SK-N-DZ (cell line): ENCODE results near the gene AKAP6.

Experiments
- DNase-seq: peaks from one replicate; pipeline ENCODE4 v3.0.0-alpha.2; 2015; ENCODE audit warnings: low spot score

The AKAP6 gene

DNA sequence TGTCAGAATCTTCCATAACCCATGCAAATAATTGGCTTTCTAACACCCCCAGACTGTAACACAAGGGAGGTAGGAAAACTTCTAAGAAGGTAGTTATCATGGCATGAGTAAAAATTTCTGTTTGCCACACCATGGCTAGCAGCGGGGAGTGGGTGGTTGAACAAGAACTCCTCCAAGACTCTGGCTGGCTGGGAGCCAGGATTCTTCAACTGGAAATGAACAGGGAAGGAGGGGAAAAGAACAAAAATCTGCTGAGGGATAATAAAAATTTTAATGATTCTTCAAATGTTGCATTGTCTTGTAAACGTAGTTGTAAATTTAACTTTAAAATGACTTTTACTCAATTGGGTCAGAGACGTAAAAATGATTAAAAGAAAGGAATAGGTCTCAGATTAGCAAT, 78.9 kb downstream of the AKAP6 start:
- DNase-seq: no peak

DNA sequence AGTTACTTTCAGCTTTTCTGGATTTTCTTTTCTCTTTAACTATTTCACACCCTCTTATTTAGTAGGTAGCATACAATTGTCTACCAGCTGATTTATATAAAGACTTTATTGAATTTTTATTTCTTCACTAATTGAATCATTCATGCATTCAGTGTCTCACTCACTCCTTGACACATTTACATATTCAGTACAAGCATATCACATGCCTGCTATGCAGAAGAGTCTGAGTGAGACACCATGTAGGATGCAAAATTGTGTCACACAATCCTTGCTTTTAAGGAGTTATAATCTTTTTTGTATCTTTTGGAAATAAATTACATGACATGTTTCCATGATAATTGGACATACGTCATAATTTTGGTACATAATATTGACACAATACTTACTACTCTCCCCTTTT, 83.0 kb downstream of the AKAP6 start:
- no peak for DNase-seq

DNA sequence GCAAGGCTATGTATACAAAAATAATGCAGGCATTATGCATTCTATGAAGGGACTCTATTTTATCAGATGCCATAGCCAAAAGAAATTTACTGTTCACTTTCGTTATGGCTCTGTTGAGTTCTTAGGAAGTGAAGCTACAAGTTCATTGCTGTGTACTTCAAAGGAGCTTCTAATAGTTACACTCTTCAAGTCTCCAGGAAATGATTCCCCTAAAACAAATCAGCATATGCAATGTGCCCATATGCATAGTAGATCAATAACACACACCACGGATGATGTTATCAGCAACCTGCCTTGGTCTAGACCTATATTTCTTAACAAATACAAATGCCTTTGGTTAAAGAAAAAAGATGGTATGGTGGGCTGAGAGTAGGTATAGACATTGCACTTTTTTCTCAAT, 83.4 kb downstream of the AKAP6 start:
- DNase-seq: no peak

DNA sequence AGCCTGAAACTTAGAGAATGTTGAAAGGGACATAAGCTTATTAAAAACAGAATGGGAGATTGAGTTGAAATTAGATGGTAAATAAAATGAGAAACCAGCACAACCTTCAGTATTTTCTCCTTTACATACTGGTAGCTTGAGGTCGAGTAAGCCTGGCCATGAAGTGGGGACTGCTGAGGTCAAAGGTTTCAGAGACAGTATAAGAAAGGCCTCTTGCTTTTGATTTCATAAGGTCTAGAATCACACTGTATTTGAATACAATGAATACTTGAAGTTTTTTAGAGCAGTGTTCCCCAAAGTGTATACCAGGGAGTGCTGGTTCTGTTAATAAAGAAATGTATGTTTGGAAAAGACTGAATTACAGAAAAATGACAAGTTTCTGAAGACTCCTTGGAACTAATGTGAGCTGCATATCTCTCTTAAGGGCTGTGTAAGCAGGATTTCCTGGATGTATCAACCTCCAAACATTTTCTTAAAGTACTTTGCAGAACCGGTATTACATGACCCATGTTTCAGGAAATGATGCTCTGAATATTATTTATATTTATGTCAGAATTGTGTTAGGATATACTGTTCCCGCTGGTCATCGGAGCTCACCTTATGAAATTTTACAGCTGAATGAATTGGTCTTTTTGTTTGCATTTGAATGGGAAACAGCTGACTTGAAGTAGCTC, 85.0 kb downstream of the AKAP6 start:
- DNase-seq: no peak

DNA sequence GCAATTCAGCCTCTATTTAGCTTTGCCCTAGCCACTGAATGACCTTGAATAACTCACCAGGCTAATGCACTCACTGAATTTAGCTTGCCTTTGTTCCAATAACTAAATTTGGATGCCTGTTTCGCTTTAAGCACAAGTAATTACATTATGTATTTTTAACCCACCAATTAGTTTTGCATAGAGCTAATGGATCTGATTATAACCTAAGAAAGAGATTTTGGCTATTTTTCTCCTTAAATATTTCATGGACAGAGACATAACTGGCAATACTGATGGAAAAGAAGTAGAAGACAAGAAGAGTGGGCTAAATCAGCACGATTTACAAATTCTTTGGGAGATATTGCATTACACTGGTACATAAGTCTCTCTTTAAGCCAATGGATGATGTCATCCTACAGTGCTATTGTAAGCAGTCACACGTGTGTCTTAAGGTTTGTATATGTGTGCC, 85.7 kb downstream of the AKAP6 start:
- DNase-seq: peak; percentile 29

DNA sequence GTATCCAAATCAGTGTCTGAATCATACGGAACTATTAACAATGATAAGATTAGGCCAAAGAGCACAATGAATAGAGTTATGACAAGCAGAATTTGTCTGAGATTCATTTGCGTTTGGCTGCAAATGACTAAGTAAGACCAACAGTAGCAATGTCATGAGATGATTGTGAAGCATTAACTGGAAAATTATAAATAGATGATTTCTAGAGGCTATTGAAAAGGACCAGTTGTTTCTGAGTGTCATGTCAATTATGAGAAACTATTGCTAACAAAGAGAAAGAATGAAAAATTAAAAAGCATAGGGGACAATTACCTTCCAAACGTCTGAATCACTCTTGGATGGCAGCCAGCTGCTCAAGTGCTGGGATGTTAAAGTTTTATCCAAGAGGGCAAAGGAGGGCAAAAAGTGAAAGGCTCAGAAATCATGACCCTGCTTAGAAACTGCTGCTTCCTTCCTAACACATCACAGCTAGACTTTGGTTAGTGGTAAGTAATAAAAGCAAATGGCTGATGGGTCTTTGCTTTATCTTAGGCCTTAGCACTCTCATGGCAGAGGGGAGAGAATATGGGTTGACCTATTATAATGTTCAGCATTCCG, 89.0 kb downstream of the AKAP6 start:
- DNase-seq: no peak

DNA sequence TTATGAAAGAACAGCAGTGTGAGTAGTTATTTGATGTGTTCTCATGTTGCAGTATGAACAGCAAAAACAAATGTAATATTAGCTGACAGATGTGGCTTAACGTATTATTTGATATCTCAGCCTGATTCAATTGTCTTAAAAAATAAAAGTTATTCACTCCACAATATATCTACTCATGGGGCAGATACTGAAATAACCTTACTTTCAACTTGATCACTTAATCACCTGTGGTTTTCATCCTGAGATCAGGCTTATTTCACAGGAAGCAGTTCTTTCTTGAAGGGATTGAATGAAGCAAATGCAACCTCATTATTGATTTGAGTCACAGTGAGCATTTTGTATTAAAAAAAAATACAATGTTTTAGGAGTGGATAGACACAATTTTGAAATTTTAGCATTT, 90.3 kb downstream of the AKAP6 start:
- no peak for DNase-seq

DNA sequence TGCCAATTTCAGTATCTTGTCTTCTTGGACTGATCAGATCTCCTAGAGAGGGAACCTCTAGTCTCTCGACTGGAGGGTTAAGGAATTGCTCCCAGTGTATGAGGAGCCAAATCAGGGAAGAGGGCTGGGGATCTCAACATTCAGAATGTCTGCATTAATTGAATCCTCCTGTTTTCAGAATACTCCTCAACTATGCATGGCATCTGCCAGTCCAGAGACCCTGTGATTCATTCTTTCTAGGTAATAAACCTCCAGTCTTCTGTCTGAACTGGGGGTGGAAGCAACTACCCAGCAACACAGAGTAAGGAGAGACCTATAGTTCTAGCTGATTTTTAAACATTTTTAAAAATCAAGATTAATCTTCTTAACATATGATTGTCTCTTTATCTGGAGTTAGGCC, 92.7 kb downstream of the AKAP6 start:
- DNase-seq: no peak

DNA sequence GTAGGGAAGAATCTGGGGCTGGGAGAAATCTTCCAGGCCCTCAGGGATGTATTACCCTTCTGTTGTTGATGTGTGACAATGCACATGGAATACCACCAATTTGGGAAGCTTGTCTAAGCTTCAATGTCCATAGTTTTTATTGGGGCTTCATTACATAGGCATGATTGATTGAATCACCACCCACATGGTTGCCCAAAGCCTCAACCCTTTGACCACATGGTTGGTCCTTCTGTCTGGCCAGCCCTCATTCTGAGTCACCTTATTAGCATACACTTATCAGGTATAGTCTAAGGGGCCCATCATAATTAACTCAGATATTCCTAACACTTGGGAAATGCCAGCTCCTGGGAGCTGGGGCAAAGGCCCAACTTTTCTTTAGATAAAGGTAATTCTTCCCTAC, 93.3 kb downstream of the AKAP6 start:
- DNase-seq: no peak

DNA sequence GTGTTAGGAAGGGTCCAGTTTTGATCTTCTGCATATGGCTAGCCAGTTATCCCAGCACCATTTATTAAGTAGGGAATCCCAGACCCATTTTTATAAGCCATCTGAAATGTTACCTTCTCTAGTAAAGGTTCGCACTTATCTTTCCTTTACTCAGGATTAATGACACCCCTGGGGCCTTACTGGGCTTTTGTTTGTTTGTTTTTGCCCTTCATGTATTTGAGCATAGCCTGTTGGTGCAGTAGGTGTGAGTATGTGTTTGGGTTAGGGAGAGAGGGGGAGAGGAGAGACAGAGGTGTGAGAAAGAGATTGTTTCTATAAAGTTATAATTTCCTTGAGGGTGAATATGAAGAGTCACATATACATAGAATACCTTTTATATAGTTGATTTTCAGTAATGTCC, 96.9 kb downstream of the AKAP6 start:
- no peak for DNase-seq

DNA sequence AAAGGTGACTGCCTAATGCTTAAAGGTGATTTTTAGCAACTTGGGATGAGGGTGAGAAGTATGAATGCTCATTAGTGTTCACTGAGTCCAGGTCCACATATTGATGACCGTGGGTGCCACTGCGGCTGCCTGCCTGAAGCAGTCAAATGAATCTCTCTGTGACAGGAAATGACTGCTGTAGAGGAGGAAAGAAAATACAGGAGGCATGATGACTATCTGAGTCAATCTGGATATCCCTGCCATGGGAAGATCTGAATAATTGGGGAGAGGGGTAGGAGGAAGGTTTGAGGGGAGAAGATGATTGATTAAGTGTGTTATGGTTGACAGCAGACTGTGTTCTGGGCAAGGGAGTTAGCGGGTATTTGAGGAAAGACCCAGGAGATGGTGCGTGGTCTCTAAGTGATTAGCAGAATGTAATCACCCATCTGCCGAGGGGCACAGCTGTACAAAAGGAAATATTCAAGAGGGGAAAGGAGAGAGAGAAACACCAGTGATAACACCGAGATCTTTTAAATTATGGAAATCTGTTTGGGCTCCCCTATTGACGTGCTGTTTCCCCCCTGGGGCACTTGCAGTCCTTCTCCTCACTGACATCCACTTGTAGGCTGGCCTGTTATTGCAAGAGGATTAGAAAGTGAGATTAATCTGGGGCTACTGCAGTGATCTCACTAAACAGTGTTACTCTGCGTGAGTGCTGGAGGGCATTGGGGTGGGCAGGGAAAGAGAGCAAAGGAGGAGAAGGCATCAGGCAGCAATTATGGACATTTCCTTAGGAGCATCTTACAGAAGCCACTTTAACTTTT, 97.7 kb downstream of the AKAP6 start:
- DNase-seq: peak; percentile 12

DNA sequence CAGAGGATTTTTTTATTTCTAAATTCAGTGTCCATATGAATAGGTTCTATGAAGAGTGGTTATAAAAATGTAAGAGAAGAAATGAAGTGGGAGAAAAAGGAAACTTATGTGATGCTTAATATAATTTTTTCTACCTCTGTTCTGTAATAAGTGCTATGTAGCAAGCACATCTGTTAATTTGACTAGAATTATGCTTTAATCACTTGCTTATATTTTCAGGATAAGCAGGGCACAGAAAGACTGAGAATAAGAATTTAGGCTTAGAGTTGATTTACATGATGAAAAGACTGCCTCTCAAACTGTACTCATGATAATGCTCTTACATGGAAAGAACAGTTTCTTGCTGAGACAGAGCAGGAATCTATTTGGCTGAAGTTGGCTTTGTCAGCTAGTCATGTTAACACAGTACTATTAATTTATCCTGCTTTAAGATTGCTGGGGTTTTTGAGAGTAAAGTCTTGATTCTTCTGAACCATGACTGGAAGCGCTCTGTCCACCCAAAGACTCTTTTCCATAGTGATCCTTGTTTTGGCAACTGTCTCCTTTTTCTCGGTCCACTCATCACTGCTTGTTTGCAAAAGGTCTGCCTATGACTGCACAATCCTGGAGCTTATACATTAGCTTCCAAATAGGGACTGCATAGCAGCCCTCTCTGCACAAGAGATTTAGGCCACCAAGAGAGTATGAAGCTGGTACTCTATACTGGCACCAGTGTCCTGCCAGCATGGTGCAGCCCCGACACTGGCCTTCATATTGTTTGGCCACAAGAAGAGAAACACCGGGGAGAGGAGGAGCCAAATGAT, 98.8 kb downstream of the AKAP6 start:
- no peak for DNase-seq

DNA sequence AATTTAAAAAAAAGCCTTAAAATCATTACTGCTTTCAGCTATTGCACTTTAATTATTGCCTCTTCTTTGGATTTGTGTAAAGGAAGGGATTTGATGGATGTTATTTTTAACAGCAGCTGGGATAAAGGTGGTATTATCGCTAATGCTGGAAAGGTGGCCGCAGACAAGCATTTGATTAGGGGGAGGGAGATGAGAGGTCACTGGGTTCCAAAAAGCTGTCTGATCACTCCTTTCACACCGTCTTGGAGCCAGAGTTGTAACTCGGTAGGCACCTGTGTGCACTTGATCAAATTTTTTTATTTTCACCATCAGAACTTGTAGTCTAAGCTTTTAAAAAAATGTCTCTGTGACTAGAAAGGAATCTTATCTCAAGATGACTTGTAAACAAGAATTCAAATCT, 99.8 kb downstream of the AKAP6 start:
- no peak for DNase-seq

DNA sequence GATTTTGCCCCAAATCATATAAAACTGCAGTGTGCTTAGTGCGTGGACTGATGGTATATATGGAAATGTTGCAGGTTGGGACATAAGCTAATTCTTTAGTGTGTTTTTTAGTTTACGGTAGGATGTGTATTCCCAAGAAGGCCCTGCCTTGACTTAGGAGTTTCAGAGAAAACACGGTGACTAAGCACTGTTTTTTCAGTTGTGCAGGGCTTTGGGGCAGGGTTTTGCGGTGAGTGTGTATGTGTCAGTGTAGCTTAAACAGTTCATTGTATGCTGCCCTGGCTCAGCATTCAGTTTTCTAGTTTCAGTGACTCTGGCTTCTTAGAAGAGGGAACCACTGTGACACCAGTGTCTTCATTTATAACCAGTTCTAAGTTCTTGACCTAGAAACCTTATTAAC, 101.2 kb downstream of the AKAP6 start:
- DNase-seq: no peak

DNA sequence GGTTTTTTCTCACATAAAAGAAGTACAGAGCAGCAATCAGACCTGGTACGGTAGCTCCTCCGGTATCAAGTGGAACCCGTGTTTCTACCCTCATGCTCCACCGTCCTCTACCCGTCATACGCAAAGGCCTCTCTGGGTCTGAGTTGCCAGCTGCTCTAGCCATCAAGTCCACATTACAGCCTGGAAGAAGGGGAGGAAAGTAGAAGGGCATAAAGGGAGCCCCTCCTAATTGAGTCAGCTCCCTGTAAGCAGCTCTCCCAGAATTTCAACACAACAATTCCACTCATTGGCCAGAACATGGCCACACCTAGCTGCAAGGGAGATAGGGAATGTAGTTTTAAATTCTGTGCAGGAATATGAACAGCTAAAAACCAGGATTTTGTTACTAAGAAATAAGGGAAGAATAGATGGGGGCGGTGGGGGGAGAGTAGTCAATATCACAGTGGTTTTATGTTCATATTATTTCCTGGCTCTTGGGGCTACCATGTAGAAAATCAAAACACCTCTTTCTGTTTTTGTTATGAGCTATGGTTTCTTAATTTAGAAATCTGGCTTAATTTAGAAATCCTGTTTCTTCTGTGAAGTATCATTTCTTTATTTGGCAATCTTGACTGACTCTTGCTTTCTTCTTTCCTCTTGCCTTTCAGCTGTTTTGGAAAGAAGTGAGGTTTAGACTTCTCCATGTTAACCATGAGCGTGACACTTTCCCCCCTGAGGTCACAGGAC, 103.9 kb downstream of the AKAP6 start:
- DNase-seq: no peak

DNA sequence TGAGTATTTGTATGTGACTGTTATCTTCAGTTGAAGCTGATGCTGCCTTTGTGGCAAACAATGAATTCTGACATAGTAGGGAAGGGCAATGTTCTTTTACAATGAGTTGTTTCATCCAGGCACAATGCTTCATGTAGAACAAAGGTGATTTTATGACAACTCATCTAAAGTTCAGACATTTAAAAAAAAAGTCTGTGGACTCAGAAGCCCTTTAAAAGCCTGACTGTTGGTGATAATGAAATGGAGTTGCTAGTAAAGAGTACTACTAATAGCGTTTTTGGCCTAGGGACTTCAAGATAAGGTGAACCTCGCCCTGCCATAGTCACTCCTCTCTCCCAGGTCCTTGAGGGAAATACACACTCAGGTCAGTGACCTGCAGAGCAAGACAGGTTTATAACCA, 105.1 kb downstream of the AKAP6 start:
- DNase-seq: no peak

DNA sequence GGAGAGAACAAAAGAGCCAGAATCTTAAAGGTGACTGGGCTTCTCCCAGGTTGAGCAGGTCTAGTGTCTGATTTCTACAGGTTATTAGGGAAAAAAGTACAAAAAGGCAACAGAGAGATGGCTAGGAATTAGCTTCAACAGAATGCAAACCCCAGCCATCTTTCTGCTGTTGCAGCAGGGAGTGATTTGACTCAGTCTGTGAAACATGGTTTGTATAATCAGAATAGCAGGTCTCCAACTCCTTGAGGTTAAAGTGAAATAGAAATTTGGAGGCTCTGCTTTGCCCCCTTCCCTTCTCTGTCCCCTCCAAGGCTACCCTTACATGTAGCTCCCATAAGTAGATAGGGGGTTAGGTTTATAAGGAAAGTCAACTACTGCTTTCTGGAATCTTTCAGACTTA, 105.8 kb downstream of the AKAP6 start:
- DNase-seq: no peak

DNA sequence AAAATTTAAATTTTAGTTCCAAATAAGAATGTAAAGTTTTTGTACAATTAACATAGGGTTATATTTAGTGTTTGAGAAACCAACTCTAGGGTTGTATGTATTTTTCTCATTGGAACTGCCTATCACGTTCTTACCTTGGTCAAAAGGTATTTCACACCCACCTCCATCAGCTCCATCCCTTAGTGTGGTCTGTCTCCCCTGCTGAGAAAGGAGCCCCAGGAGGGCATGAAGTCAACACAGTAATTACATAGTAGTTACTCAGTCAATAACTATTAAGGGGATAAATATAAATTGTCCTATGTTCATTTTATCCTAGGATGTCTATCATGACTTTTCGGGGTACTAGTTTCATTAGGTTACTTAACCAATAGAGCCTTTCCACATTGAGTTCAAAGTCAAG, 106.3 kb downstream of the AKAP6 start:
- no peak for DNase-seq

DNA sequence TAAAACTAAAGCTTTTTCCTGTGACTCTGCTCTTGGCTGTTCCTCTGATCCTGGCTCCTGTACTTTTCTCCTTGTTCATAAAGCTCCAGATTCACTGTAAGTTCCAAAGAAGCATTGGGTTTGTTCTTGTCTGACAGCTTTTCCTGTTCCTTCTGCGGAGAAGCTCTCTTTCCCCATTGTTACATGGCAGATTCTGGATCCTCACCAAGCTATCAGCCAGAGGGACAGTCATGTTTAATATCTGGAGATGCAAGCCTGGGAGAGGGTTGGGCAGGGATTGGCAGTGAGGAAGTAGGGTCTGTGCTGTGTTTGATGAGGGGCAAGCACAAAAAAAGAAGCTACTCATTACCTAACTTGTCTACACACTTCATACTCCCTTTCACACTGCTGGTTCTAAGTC, 107.9 kb downstream of the AKAP6 start:
- no peak for DNase-seq

DNA sequence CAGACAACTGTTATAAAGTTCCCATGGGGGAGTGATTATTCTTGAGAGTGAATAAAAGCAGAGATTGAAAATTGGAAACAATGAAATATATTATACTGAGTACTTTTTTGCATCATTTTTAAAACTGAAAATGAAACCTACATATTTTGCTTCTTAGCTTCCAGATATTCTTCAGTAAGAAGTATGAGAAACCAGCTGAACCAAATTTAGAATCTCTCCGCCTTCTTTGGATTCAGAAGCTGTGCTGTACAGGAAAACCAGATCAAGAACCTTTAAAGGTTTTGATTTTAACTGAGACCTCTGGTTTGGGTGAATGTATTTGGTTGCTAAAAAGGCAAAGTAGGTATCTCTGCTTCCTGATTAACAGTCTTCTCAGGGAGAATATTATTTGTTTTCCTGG, 109.4 kb downstream of the AKAP6 start:
- DNase-seq: no peak

DNA sequence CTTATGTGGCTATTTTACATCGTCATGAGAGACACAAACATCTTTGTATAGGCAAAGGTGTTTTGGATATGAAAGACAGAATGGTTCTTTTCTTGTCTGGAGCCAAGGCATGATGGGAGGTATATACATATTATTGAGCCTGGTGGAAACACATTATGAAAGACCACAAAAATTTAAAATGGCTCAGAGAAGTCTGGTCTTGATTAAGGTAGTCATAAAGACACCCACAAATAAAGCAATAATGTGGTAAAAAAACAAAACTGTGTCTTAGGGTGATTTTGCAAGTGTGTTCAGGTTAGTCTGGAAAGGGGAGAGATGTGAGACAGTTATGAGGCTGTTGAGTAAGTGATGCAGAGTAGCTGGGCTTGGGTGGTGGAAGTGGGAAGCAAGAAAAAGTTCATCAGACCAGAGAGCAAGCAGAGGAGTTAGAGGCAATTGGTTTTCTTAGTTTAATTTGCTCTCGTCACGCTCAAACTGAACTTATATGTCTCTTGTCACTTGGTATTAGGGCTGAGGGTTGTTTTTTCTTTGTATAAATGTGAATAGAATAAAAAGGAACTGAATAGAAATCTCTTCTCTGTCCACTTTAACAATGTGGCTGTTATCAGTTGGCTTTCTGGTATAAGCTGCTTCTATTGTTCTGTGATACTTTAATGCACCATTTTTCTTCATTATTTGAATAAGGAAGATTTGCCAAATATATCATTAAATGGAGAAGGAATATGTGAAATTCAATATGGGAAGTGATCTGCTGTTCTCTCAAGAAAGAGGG, 115.0 kb downstream of the AKAP6 start:
- DNase-seq: no peak
